PC-3 (cell line): ENCODE measurements around the gene FOXI3. TPM values are rescaled to one million over a fixed set of nuclear protein-coding genes. Genes with fewer than 3 reads are reported as not detected.

ENCODE experiments used
- ATAC-seq: fragments of 200-7000 bp; cut with Tn5 transposase; 2 replicates; pipeline ENCODE4 v1.9.1; 2020; ENCODE audit warnings: mild to moderate bottlenecking, moderate library complexity
- BruUV-seq: library from RNA; stranded (reverse); fragments of 400-500 nt; replicated peaks from 2 replicates; lab custom pipeline; 2021; lab: Mats Ljungman, UMichigan
- CTCF ChIA-PET: fragments of 300-600 bp; sonication (Branson Sonifier 250); formaldehyde crosslinking; loops from one replicate; lab custom pipeline; 2022; ENCODE audit warnings: antibody characterized with exemption; lab: Charles Lee
- POLR2A ChIA-PET: fragments of 300-600 bp; sonication (Branson Sonifier 250); formaldehyde crosslinking; loops from one replicate; lab custom pipeline; 2022; ENCODE audit warnings: antibody characterized with exemption; ENCODE audit not compliant: unreplicated experiment; lab: Charles Lee
- DNase-seq: peaks from one replicate; pipeline ENCODE4 v3.0.0-alpha.2; 2015
- H2AFZ ChIP-seq: fragments of 300-600 bp; sonication (generic); 2 replicates; pipeline ENCODE4 v1.6.0; 2016; ENCODE audit warnings: antibody characterized with exemption, low read length
- H3F3A ChIP-seq: fragments of 300-600 bp; sonication (generic); one replicate; pipeline ENCODE4 v1.6.0; 2017; ENCODE audit warnings: antibody characterized with exemption, low read length, control low read depth, mild to moderate bottlenecking; ENCODE audit not compliant: unreplicated experiment
- H3K27ac ChIP-seq: fragments of 300-600 bp; sonication (generic); 2 replicates; pipeline ENCODE4 v1.5.1; 2016; ENCODE audit warnings: mild to moderate bottlenecking, low read length
- H3K27me3 ChIP-seq: fragments of 300-600 bp; sonication (generic); 2 replicates; pipeline ENCODE4 v1.6.1; 2016; ENCODE audit warnings: low read length, mixed read lengths
- H3K36me3 ChIP-seq: fragments of 300-600 bp; sonication (generic); 2 replicates; pipeline ENCODE4 v1.6.1; 2016; ENCODE audit warnings: low read depth, mixed run types, low read length, mixed read lengths
- H3K4me1 ChIP-seq: fragments of 300-600 bp; sonication (generic); 2 replicates; pipeline ENCODE4 v1.5.1; 2016; ENCODE audit warnings: low read length; ENCODE audit not compliant: insufficient read depth
- H3K4me2 ChIP-seq: fragments of 300-600 bp; sonication (generic); 2 replicates; pipeline ENCODE4 v1.6.0; 2016; ENCODE audit warnings: low read length
- H3K4me3 ChIP-seq: fragments of 300-600 bp; sonication (generic); 2 replicates; pipeline ENCODE4 v1.5.1; 2016; ENCODE audit warnings: mild to moderate bottlenecking, low read length, mixed read lengths
- H3K79me2 ChIP-seq: fragments of 300-600 bp; sonication (generic); 2 replicates; pipeline ENCODE4 v1.6.1; 2017; ENCODE audit warnings: low read length, mixed read lengths
- H3K9ac ChIP-seq: fragments of 300-600 bp; sonication (generic); 2 replicates; pipeline ENCODE4 v1.6.0; 2016; ENCODE audit warnings: mild to moderate bottlenecking, low read length
- H3K9me2 ChIP-seq: fragments of 300-600 bp; sonication (generic); replicated peaks from 2 replicates; pipeline ENCODE4 v1.6.1; 2016; ENCODE audit warnings: mixed run types, low read length, mixed read lengths
- H3K9me3 ChIP-seq: fragments of 300-600 bp; sonication (generic); 2 replicates; pipeline ENCODE4 v1.6.1; 2016; ENCODE audit warnings: low read length, mixed read lengths
- H4K20me1 ChIP-seq: fragments of 300-600 bp; sonication (generic); 2 replicates; pipeline ENCODE4 v1.6.1; 2016; ENCODE audit warnings: low read length, mixed read lengths
- EZH2 ChIP-seq: fragments of 300-600 bp; sonication (generic); IDR thresholded peaks from one replicate; pipeline ENCODE4 v1.6.1; 2017; ENCODE audit warnings: antibody characterized with exemption, mild to moderate bottlenecking, low read length; ENCODE audit not compliant: unreplicated experiment
- EZH2phosphoT487 ChIP-seq: fragments of 300-600 bp; sonication (generic); IDR thresholded peaks from 2 replicates; pipeline ENCODE4 v1.6.1; 2018; ENCODE audit warnings: mild to moderate bottlenecking, antibody characterized with exemption, low read length, borderline replicate concordance
- intact Hi-C: fragments of 100-400 bp; cut with micrococcal nuclease; formaldehyde crosslinking; loops from 2 replicates; pipeline ENCODE4 v1.9.0; 2023
- total RNA-seq: library from RNA; depleted of rRNA; stranded (reverse); fragments of >200 nt; gene quantifications from 2 replicates; pipeline ENCODE4 v1.2.3, GENCODE V29; 2014
- TF ChIP-seq, protein P1 (sequence below): fragments of 300-600 bp; sonication (generic); conservative IDR thresholded peaks from 2 replicates; pipeline ENCODE4 v1.5.1; 2017; ENCODE audit warnings: antibody characterized with exemption, low read depth, mild to moderate bottlenecking, low read length

Gene FOXI3
- total RNA-seq, 1 experiment from 2014 or later: not detected

DNA sequence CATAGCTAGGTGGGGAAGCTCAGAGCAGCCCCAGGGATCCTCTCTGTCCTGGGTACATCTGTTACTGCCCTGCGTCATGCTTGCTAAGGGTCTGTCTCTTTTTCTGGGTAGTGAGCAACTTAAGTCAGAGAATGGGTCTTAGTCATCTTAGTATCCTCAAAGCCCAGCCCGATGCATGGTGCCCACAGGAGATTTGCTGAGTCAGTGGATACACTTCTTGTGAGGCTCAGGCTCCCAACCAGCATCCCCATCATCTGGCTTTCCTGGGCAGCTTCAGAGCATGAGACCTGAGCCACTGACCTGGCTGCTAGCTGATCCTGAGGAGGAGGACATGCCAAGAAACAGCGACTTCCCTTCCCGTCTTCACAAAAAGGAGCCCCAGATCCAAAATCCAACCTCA lies 10.0 kb downstream of the FOXI3 start:
- Histone ChIP-seq H3K27ac (no peak overlapping the region), H2AFZ (no peak overlapping the region), H3K4me3 (no peak overlapping the region), H4K20me1 (no peaks in the 10 kb centered on the region), H3K9ac (no peak overlapping the region), H3K4me2 (no peak overlapping the region), H3F3A (no peaks in the 10 kb centered on the region), H3K79me2 (no peaks in the 10 kb centered on the region), H3K9me3 (no peaks in the 10 kb centered on the region), H3K27me3 (peaks cover 63% of the 10 kb centered on the region), H3K4me1 (no peaks in the 10 kb centered on the region), H3K36me3 (no peaks in the 10 kb centered on the region), H3K9me2 (no peaks in the 10 kb centered on the region)
- no TSS peak for BruUV-seq
- ATAC-seq (no peak), DNase-seq (no peak)
- CTCF ChIA-PET: no interaction called here
- TF ChIP-seq, protein P1, sequence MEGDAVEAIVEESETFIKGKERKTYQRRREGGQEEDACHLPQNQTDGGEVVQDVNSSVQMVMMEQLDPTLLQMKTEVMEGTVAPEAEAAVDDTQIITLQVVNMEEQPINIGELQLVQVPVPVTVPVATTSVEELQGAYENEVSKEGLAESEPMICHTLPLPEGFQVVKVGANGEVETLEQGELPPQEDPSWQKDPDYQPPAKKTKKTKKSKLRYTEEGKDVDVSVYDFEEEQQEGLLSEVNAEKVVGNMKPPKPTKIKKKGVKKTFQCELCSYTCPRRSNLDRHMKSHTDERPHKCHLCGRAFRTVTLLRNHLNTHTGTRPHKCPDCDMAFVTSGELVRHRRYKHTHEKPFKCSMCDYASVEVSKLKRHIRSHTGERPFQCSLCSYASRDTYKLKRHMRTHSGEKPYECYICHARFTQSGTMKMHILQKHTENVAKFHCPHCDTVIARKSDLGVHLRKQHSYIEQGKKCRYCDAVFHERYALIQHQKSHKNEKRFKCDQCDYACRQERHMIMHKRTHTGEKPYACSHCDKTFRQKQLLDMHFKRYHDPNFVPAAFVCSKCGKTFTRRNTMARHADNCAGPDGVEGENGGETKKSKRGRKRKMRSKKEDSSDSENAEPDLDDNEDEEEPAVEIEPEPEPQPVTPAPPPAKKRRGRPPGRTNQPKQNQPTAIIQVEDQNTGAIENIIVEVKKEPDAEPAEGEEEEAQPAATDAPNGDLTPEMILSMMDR: no peak
- TF ChIP-seq EZH2phosphoT487: no peak
- no peak for TF ChIP-seq EZH2
- intact Hi-C loops: no loop called here
- POLR2A ChIA-PET: no interaction called here

DNA sequence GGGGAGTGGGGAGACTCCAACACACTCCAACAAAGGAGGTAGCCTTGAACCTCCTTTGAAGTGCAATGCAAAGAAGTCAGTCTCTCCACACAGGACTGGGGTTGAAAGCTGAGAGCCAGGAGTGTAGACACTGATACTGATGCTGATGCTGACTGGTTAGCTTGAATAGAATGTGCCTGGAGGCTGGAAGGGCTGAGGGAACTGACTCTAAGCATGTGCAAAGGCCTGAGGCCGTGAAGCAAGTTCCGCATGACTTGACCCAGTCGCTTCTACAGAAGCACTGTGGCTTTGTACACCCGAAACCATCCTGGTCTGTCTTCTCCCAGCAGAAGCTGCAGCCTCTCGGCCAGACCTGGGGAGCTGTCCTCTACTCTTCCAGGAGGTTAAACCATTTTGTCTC lies 10.4 kb downstream of the FOXI3 start:
- no peaks in the 10 kb centered on the region for H3F3A ChIP-seq
- no peak overlapping the region for H3K4me3 ChIP-seq
- TF ChIP-seq EZH2phosphoT487 (no peak), EZH2 (no peak)
- TF ChIP-seq, protein P1: no peak
- intact Hi-C loops: no loop called here
- no peaks in the 10 kb centered on the region for H3K4me1 ChIP-seq
- no peak for ATAC-seq
- no peaks in the 10 kb centered on the region for H3K36me3 ChIP-seq
- no TSS peak for BruUV-seq
- ChIA-PET CTCF (no interaction called here), POLR2A (no interaction called here)
- H3K4me2 ChIP-seq: no peak overlapping the region
- no peaks in the 10 kb centered on the region for H3K79me2 ChIP-seq
- H3K9me3 ChIP-seq: no peaks in the 10 kb centered on the region
- H3K9me2 ChIP-seq: no peaks in the 10 kb centered on the region
- DNase-seq: no peak
- no peak overlapping the region for H2AFZ ChIP-seq
- H3K9ac ChIP-seq: no peak overlapping the region
- no peak overlapping the region for H3K27ac ChIP-seq
- peaks cover 63% of the 10 kb centered on the region for H3K27me3 ChIP-seq
- no peaks in the 10 kb centered on the region for H4K20me1 ChIP-seq

DNA sequence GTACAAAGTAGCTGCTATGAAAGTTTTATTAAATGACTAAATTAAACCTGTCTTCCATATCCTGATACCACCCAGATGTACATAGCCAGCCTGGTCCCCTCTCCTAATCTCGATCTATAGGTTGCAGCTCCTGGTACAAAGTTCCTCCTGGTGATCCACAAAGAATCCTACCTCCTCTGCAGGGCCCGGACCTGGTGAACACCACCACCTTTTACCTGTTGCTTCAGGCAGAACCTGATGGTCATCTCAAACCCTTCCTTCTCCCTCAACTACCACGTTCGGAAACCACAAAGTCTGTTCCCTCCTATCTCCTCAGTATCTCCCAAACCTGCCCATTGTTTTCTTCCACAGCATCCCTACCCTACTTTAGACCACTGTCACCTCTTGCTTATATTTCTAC lies 15.5 kb downstream of the FOXI3 start:
- H3K27me3 ChIP-seq: peaks cover 53% of the 10 kb centered on the region
- H3K9ac ChIP-seq: no peak overlapping the region
- no TSS peak for BruUV-seq
- H3F3A ChIP-seq: no peaks in the 10 kb centered on the region
- ChIA-PET CTCF (no interaction called here), POLR2A (no interaction called here)
- H2AFZ ChIP-seq: no peak overlapping the region
- no peak for DNase-seq
- no peaks in the 10 kb centered on the region for H3K9me2 ChIP-seq
- H3K4me1 ChIP-seq: no peaks in the 10 kb centered on the region
- no peak for ATAC-seq
- H3K4me3 ChIP-seq: no peak overlapping the region
- TF ChIP-seq EZH2phosphoT487 (no peak), EZH2 (no peak)
- TF ChIP-seq, protein P1: no peak
- H3K79me2 ChIP-seq: no peaks in the 10 kb centered on the region
- H4K20me1 ChIP-seq: no peaks in the 10 kb centered on the region
- intact Hi-C loops: no loop called here
- no peaks in the 10 kb centered on the region for H3K9me3 ChIP-seq
- no peak overlapping the region for H3K4me2 ChIP-seq
- H3K27ac ChIP-seq: no peak overlapping the region
- no peaks in the 10 kb centered on the region for H3K36me3 ChIP-seq
